SHP77 (cell line): Measurements from ENCODE around the gene DST.

Experiments used
- DNase-seq, 2 experiments: peaks; one replicate each; lab custom pipeline; 2025; lab: John Stamatoyannopoulos, UW

DST gene

DNA sequence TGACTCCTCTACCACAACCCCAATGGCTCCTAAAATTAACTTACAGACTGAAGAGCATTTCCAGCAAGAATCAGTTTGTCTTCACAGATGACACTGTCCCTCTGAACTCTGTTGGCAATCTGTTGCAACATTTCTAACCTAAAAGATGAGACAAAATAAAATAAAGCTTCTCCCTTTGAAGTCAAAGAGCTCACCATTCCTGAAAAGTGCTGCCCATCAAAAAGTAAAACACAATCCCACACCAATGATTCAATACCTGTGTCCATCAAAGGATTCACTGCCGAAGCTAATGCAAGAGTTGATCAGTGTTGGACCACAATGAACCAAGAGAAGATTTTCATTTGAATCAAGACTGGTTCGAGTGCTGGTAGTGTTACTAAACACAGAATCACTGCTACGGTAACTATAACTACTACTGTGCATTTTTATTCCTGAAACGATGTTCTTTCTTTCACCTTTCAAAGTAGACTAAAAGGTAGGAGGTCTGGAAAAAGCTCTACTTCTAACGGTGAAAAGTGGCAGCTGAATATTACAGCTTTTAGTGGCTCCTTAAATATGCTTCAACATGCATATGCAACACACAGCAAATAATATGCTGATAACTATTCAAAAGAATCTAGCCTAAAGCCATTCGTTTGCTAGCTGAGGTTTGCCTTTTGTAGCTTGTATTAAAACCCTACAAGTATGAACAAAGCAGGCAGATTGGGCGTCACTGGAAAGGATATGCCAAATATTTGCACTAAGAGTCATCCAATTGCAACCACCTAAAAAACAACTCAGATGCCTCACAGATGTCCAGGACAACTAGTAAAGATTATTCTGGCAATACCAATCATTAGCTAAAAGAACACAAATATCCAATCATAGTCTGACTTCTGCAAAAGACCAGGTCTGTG, at the start of gene DST:
DST (minus strand) TSS at position 524 of the 896 bp plus-strand sequence.
- DNase-seq, result no peak

DNA sequence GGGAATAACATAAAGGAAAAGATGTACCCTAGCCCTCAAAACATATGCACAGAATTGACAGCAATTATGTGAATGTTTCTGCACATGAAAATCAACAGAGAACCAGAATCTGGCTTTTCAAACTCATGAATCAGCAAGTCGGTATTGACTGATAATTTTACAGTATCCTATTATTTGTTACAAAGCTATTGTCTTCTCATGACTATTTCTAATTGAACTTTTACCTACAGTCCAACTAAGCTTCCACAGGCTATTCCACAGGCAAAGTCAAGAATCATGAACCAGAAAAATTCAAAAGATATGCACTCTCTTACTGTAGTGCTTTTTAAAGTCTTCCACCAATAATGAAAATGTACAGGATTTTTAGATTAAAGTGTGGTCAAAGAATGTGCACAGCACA, 49.1 kb upstream of the DST start:
- no peak for DNase-seq

DNA sequence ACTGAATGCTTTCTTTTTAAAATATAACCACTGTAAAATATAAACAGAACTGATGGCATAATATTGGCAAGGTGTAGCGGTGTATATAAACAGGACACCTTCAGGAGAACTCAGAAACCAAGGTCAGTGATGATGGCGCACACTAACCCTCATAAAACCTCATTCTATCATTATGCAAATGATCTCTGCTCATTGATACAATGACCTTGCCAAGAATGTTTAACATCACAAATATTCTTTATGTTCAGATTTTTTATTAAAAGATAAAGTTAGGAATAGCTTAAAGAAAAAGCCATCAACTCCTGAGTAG, 48.6 kb upstream of the DST start:
- no peak for DNase-seq

DNA sequence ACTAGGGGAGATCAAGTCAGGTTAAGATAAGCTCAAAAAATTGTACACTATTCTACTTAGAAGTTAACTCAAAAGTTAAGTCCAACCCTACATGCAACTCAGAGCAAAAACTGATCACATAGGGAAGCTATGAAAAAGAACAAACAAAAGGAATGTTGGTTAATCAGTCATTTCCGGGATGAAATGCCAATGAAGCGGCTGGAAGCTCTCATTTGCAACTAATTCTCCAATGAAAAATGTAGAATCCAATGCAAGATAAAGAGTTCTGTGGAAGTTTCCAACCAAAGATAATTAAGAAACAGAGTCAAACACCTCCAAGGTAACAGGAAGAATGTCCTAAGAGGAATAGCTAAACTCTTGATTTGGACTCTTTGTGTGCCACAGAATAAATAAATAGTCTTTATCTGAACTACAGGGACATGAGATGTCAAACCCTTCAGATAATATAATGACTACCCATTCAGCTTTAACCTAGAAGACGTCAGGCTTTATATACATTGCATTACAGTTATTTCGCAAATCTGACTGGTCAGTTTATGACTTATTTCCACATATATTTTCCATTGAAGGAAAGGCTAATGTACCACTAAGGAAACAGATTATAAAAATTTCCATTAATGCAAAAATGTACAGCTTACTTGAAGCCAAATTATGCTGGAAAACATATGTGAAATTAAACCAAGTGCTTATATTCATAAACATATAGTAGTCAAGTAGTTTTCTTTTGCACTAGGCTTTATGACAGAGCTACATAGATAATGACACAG, 48.0 kb upstream of the DST start:
- DNase-seq, result no peak

DNA sequence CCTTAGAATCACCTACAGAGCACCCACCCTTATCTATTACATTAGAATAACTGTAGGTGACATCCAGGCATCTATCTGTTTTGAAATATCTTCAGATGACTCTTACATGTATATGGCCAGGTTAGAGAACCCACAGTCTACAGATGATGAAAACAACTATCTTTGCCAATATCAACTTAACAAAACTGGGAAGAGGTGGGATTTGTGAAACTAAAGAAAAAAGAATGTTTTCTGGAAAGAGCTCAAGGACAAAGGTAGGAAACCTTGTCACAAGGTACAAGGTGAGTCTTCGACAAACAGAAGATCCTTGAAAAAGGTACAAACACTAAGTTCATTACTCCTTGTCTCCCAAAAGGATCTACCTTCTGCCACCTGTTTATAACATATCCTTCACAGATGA, 47.0 kb upstream of the DST start:
- DNase-seq, result no peak

DNA sequence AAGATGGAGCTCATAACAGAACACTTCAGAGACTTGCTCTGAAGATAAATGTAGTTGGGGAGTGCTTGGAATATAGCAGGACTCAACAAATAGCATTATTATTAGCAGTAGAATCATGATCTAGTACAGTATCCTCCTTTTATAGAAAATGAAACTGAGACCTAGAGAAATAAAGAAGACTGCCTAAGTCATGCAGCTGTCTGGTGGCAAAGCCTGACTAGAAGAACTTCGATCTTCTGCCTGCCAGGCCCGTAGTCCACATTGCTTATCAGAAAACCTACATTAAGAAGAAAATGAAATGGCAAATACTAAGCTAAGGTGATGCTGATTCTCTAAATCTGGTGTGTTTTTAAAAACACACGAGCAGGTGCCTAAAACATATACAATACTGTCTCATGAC, 46.4 kb upstream of the DST start:
- no peak for DNase-seq

DNA sequence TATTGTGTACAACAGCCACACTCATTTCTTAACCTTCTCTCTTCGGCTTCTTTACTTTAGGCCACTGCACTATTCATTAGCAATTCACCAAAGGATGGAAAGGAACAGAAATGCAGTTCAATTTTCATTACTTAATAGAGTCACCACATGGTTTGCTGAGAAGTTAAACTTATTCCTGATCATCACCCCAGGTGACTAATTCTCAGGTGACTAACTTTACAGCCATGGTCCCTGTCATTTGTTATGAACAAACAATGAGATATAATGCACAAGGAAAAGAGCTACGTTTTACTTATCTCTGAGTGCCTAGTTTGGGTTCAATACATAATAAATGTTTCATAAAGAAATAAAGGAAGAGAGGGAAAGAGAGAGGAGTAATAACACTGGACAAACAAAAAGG, 45.8 kb upstream of the DST start:
- no peak for DNase-seq

DNA sequence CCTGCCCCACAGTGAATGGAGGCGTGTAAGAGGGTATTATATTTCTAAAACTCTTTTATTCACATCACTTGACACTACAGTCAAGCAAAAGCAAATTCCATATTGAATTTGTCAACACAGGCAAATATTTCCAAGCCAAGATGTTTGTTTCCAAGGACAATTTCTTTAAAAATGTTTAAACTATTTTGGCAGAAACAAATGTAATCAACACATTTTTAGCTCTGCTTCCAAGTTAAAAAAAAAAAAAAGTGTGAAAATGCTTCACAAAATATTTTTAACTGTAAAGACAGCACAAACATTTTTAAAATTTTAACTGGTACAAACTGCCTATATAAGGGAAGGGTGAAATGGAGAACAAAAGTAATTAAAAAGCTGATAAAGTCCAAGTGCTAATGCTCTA, 44.9 kb upstream of the DST start:
- DNase-seq, result no peak

DNA sequence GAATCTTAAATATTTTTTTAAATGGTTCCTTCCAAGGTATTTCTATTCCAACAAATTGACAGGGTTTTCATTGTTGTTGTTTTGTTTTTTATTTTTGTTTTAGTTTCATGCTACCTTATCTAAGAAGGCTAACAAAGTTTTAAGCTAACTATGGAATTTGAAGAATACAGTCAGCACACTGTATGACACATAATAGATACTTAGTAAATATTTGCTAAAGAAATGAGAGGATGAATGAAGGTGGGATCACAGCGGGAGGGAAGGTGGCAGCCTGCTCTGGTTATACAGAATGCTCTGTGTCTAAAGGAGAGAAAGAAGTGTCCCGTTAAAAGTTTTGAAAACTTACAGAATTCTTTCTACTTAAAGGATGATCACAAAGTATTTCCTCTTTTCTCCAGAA, 43.7 kb upstream of the DST start:
- DNase-seq, result no peak

DNA sequence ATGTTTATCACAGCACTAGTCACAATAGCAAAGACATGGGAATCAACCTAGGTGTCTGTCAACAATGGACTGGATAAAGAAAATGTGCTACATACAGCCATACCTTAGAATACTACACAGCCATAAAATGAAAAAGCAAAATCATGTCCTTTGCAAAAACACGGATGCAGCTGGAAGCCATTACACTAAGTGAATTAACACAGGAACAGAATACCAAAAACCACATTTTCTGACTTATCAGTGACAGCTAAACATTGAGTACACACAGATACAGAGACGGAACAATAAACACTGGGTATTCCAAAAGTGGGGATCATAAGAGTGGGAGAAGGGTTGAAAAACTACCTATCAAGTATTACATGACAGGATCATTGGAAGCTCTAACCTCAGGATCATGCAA, 43.3 kb upstream of the DST start:
- no peak for DNase-seq

DNA sequence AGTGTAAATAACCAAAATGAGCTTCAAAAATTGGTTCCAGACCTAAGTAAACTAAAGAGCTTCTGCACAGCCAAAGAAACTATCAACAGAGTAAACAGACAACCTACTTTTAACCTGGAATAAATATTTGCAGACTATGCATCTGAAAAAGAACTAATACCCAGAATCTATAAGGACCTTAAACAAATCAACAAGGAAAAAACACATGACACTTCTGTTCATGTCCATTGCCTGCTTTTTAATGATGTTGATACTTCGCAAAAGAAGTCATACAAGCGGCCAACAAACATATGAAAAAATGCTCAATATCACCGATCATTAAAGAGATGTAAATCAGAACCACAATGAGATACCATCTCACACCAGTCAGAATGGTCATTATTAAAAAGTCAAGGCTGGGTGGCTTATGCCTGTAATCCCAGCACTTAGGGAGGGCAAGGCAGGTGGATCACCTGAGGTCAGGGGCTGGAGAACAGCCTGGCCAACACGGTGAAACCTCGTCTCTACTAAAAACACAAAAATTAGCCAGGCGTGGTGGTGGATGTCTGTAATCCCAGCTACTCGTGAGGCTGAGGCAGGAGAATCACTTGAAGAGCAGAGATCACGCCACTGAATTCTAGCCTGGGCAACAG, 42.5 kb upstream of the DST start:
- no peak for DNase-seq

DNA sequence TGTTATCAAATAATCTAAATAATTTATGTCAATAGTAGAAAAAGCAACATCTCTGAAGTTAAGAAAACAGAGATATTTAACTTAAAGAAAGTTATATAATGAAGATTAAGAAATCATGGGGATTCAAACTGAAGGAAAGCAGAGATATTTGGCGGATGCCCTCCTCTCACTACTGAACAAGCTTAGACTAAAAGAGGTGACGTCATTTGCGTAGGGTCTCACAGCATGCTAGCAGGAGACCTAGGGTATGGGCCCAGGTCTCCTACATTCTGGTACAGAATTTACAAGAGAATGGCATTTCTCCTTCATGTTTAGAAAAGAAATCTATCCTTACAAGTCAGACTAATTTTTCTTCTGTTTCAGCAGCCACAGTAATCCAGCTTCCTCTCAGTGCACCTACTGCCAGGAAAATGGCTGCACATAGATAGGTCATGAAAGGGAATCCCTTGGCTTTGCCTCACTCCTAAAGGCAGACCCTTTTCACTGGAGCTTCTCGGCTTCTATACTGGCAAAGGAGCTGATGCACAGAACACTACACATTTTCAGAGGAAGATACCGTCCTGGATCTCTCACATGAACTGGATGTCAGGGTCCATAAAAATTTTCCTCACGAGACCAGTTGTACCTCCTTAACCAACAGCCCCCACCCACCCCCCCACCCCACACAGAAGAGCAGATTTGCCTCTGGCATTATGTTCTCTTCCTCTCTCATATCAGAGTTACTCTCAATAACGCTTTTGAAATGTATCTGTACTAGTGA, 41.8 kb upstream of the DST start:
- no peak for DNase-seq

DNA sequence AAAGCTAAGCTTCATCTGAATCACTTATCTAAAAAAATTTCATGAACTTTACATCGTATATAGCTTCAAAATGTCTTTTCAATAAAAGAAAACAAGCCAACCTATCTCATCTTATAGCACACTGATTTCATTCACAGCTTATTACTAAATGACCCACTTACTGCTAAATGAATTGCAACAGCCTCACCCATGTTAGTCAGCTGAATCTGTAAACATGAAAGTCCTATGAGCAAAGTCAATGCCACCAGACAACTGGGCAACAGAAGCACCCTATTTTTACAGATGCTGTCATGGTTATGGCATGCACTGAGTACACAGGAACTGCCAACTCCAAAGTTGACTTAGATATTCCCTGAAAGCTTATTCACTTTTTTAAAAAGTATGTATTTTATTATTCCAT, 41.2 kb upstream of the DST start:
- DNase-seq, result no peak

DNA sequence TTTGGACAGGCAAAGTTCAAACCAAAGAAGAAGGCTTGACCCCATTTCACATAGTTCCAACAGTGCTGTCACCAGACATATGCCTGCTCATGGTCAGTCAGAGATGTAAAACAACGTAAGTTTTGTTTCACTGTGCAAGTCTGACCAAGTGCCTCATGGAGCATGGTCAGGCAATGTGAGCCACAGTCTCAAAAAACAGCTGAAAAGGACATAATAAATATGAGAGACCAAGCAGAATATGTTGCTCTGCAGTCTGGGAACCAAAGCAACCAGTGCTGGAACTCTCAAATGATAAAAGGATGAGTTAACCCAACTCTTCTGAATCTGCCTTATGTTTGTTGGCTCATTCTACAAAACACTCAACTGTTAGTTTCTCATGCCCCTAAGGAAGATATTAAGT, 39.9 kb upstream of the DST start:
- DNase-seq, result no peak

DNA sequence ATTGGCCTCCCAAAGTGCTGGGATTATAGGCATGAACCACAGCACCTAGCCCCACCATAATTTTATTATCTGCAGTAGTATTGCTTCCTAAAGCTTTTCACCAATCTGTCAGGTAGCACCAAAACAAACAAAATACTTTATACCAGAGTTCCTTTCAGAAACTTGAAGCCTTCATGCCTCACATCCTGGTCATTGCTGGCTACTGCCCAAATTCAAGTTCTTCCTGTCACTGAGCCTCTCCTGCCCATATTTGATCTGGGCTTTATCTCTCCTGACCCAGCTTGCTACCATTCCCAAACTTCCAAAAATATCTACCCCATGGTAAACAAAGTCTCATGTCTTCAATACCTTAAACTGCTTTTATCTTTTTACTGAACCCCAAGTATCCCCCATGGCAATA, 34.9 kb upstream of the DST start:
- no peak for DNase-seq

DNA sequence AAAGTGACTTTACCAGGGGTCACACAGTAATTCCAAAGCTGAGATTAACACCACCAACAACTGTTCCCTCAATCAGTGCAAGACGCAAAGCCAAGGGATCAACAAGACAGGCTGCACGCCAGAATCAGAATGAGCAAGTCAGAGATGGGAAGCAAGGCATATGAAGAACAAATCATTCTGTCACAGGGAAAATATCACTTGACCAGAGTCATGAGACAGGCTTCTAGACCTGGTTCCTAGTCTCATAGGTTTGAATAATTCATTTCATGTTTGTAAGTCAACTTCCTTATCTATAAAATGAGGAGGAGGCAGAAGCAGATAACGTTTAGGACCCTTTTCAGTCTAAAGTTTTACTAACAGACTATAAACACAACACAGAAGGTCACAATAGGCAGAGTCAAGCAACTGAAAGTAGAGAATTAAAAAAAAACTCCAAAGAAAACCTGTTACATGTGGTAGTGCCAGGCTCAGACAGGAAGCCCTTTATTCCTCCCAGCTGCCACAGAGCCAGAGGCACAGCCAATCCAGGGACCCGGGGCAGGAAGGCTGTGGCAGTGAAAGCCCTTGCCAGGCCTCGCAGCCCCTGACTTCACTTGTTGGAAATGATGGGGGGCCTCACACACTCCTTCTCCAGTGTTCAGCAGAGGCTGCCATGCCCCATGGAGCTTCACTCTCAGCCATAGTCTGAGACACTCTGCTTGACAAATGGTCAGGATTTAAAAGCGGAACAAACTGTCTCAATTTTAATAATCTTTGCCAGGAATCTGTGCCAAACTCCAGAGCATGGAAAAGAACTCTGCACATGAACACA, 29.2 kb upstream of the DST start:
- DNase-seq, result no peak

DNA sequence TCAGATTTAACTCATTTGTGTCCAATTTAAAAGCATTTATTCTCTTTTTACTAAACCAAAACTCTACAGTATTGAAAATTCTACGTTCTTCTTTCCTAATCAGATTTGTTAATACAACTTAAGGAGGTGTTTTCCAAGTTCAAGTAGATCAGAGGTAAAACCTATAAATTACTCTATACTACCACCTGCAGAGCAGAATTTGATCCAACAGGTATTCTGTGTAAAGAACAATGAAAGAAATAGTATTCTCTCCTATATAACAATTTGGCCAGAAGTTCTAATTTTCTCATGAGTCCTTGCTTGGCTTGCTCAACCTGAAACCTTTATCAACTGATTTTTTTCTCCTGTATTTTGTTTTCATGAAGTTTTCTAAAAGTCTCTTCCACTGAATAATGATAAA, 28.5 kb upstream of the DST start:
- DNase-seq, result no peak

DNA sequence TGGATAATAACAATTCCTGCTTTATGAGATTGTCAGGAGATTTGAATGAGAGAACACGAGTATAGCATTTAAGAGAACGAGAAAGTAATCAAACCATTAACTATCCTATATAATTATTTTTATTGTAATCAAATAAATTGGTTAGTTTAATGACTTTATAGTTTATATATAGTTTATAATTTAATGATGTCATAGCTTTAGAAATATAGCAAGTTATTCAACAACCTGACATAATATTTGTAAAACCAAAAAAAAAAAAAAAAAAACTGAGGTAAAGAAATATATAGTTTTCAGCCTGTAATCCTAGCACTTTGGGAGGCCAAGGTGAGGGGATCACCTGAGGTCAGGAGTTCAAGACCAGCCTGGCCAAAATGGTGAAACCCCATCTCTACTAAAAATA, 26.4 kb upstream of the DST start:
- no peak for DNase-seq

DNA sequence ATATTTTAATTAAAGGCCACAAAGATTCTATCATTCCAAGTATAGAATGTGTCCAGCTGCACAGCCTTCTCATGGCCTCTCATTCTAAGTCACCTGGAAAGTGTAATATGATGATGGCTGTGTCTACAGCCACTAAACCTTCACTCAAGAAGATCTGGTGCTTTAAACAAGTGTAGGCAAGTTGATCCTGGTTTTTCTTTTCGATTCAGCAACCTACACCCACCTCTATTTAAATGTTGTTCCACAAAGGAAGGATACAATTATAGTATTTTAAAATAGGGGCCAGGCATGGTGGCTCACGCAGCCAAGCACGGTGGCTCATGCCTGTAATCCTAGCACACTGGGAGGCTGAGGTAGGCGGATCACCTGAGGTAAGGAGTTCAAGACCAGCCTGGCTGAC, 25.5 kb upstream of the DST start:
- DNase-seq, result no peak

DNA sequence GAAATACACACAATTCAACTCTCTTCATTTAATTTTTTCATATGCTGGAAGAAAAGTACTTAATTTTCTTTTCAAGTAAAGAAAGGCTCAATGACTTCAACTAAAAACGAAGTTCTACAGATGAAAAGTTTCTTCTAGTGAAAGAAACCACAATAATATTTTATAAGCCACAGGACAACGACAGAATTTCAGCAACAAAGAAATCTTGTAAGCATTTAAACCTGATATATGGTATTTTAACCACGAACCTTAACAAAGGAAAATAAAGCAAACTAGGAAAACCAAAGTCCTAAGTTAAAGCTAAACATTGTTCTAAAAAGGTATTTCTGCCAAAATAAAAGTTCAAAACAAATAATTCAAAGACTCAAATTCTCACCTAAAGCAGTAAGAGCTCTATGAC, 24.6 kb upstream of the DST start:
- DNase-seq, result no peak

DNA sequence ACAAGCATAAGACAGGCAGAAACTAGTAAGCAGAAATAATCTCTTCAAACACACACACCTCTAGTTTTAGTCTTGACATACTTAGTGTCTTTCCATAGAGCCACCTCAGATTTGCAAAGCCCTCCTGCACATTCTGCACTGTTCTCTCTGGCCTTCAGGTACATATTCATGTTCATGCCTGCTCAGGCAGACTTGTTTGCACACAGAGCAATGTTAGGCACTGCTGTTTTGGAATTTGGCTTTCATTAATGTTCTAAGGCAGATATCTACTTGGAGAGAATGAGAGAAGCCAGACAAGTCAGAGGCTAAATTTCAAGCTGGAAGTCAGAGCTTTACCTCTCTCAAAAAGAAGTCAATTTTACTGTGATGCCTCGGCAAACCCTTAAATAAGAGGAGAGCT, 21.3 kb upstream of the DST start:
- no peak for DNase-seq

DNA sequence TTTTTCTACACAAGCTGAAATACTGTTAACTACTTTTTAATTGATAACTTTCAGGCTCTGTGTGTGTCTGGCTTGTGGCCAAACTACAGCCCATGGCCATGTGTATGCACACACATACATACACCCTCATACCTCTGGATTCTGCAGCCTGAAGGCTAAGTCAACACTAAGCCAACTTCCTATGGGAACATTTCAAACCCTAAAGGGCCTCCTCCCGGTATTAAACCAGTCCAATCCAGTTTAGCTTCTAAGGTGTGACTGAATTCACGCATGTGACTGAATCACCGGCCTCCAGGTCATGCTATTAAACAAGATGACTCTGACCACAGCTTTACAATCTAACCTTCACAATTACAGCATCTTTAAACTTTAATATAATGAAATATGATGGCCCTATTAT, 20.7 kb upstream of the DST start:
- DNase-seq, result no peak
